ENCODE data around the gene KLF7.

DNA sequence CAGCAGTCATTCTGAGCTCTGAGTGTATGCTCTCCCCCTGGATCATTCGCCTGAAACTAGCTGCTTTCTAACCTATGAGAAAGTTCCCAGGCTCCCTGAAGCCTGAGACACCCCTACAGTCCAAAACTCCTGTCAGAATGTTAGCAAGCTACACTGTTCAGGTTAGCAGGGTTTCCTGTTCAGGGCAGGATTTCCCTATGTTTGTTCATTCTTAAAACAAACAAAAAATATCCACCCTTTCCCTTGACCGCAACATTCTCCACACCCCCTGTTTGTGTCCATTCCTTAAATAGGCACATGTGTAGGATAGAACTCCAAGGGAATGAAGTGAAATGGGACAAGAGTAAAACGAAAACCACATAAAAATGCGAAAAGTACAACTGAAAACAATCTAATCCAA is 83.1 kb downstream of the KLF7 start:
- TF ChIP-seq FOXM1 (IDR thresholded peaks at IDR 0.05; ENCODE audit: borderline replicate concordance, low read depth) (no peak), EGR1 (IDR thresholded peaks at IDR 0.05) (no peak)
- TF ChIP-seq, protein P1, sequence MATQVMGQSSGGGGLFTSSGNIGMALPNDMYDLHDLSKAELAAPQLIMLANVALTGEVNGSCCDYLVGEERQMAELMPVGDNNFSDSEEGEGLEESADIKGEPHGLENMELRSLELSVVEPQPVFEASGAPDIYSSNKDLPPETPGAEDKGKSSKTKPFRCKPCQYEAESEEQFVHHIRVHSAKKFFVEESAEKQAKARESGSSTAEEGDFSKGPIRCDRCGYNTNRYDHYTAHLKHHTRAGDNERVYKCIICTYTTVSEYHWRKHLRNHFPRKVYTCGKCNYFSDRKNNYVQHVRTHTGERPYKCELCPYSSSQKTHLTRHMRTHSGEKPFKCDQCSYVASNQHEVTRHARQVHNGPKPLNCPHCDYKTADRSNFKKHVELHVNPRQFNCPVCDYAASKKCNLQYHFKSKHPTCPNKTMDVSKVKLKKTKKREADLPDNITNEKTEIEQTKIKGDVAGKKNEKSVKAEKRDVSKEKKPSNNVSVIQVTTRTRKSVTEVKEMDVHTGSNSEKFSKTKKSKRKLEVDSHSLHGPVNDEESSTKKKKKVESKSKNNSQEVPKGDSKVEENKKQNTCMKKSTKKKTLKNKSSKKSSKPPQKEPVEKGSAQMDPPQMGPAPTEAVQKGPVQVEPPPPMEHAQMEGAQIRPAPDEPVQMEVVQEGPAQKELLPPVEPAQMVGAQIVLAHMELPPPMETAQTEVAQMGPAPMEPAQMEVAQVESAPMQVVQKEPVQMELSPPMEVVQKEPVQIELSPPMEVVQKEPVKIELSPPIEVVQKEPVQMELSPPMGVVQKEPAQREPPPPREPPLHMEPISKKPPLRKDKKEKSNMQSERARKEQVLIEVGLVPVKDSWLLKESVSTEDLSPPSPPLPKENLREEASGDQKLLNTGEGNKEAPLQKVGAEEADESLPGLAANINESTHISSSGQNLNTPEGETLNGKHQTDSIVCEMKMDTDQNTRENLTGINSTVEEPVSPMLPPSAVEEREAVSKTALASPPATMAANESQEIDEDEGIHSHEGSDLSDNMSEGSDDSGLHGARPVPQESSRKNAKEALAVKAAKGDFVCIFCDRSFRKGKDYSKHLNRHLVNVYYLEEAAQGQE (IDR thresholded peaks at IDR 0.05; ENCODE audit: low read depth): no peak

Measured in Ishikawa (cell line).